Endothelial cell of umbilical vein (primary cell): ENCODE data around the gene RAB40C. TPM values are rescaled to one million over a fixed set of nuclear protein-coding genes. Genes with fewer than 3 reads are reported as not detected.

Experiments used
- BruUV-seq: library from RNA; stranded (reverse); fragments of 400-500 nt; replicated peaks from 2 replicates; lab custom pipeline; 2021; lab: Mats Ljungman, UMichigan
- CTCF ChIA-PET: fragments of 300-600, 350-600 bp; sonication (Branson Sonifier 250); formaldehyde crosslinking; loops from one replicate; lab custom pipeline; 2021; ENCODE audit warnings: antibody characterized with exemption, inconsistent platforms; lab: Charles Lee
- POLR2A ChIA-PET: fragments of 300-600, 350-600 bp; sonication (Branson Sonifier 250); formaldehyde crosslinking; loops from one replicate; lab custom pipeline; 2021; ENCODE audit warnings: antibody characterized with exemption, inconsistent platforms; lab: Charles Lee
- DNase-seq: peaks from one replicate; pipeline ENCODE4 v3.0.0-alpha.2; 2011; ENCODE audit warnings: low read depth, low spot score
- FAIRE-seq: peaks from 2 replicates; lab custom pipeline; 2011; peaks lifted over from hg19 to GRCh38; lab: Jason Lieb, UNC
- H2AFZ ChIP-seq: 2 replicates; pipeline ENCODE4 v1.6.0; 2012; ENCODE audit warnings: low read depth, low read length, control low read depth, inconsistent platforms
- H3K27ac ChIP-seq: 2 replicates; pipeline ENCODE4 v1.5.1; 2011; ENCODE audit warnings: low read depth, mild to moderate bottlenecking, control low read depth, low read length, moderate library complexity; ENCODE audit not compliant: insufficient read depth
- H3K27me3 ChIP-seq, 2 experiments: 2 replicates each; pipeline versions ENCODE4 v1.6.0 to v1.6.1; 2011; ENCODE audit warnings: low read length in 2 of 2, mixed read lengths in 1 of 2; ENCODE audit not compliant: control insufficient read depth in 2 of 2, insufficient read depth in 2 of 2
- H3K36me3 ChIP-seq, 2 experiments: 2 replicates in 1 of 2; 3 replicates in 1 of 2; pipeline ENCODE4 v1.5.1; 2011; ENCODE audit warnings: low read length in 2 of 2, mild to moderate bottlenecking in 1 of 2, moderate library complexity in 1 of 2; ENCODE audit not compliant: control insufficient read depth in 2 of 2, insufficient read depth in 2 of 2; ENCODE audit errors: extremely low read depth in 1 of 2
- H3K4me1 ChIP-seq: 3 replicates; pipeline ENCODE4 v1.5.1; 2011; ENCODE audit warnings: mild to moderate bottlenecking, low read length; ENCODE audit not compliant: control insufficient read depth, insufficient read depth; ENCODE audit errors: extremely low read depth
- H3K4me2 ChIP-seq: 2 replicates; pipeline ENCODE4 v1.6.1; 2011; ENCODE audit warnings: low read length, control low read depth, mixed read lengths; ENCODE audit not compliant: insufficient read depth
- H3K4me3 ChIP-seq, 3 experiments: fragments of 200-600 bp in 1 of 3; sonication (generic), shearing (Covaris generic) in 1 of 3; replicated peaks in 1 of 3; 2 replicates each; pipeline ENCODE4 v1.5.1; 2011 to 2016; ENCODE audit warnings: control low read depth in 3 of 3, low read length in 3 of 3, mild to moderate bottlenecking in 2 of 3, inconsistent platforms in 1 of 3, low read depth in 1 of 3, moderate library complexity in 1 of 3; ENCODE audit not compliant: insufficient read depth in 1 of 3
- H3K79me2 ChIP-seq: 2 replicates; pipeline ENCODE4 v1.6.0; 2012; ENCODE audit warnings: low read length, inconsistent platforms; ENCODE audit not compliant: control insufficient read depth, insufficient read depth
- H3K9ac ChIP-seq: replicated peaks from 2 replicates; pipeline ENCODE3; 2011; ENCODE audit warnings: low read length, control low read depth; ENCODE audit not compliant: insufficient read depth; ENCODE audit errors: extremely low read depth
- H3K9me1 ChIP-seq: replicated peaks from 3 replicates; pipeline ENCODE4 v1.6.0; 2011; ENCODE audit warnings: mild to moderate bottlenecking, low read length; ENCODE audit not compliant: control insufficient read depth, insufficient read depth; ENCODE audit errors: extremely low read depth
- H3K9me3 ChIP-seq: replicated peaks from 2 replicates; pipeline ENCODE4 v1.5.1; 2012; ENCODE audit warnings: low read length, inconsistent platforms; ENCODE audit not compliant: control insufficient read depth, insufficient read depth
- H4K20me1 ChIP-seq: replicated peaks from 2 replicates; pipeline ENCODE3; 2011; ENCODE audit warnings: mild to moderate bottlenecking, low read length; ENCODE audit not compliant: control insufficient read depth, insufficient read depth; ENCODE audit errors: extremely low read depth
- EZH2 ChIP-seq: IDR thresholded peaks from 2 replicates; pipeline ENCODE4 v1.6.1; 2012; ENCODE audit warnings: borderline replicate concordance, low read depth, mild to moderate bottlenecking, moderate library complexity, low read length, inconsistent platforms; ENCODE audit not compliant: severe bottlenecking
- FOS ChIP-seq: IDR thresholded peaks from 2 replicates; pipeline ENCODE4 v1.6.1; 2011; ENCODE audit warnings: mild to moderate bottlenecking, low read length, moderate library complexity, borderline replicate concordance; ENCODE audit not compliant: insufficient read depth
- GATA2 ChIP-seq: IDR thresholded peaks from 2 replicates; pipeline ENCODE4 v1.7.0; 2011; ENCODE audit warnings: low read depth, mild to moderate bottlenecking, moderate library complexity, mixed read lengths, low read length; ENCODE audit not compliant: insufficient read length, insufficient read depth
- JUN ChIP-seq: IDR thresholded peaks from 2 replicates; pipeline ENCODE4 v1.6.1; 2011; ENCODE audit warnings: borderline replicate concordance, low read depth; ENCODE audit not compliant: insufficient read length, insufficient read depth
- MYC ChIP-seq: IDR thresholded peaks from one replicate; pipeline ENCODE4 v1.6.1; 2011; ENCODE audit warnings: mild to moderate bottlenecking, low read depth, low read length
- POLR2A ChIP-seq: IDR thresholded peaks from 2 replicates; pipeline ENCODE4 v1.6.1; 2012; ENCODE audit warnings: low read depth, mild to moderate bottlenecking, control low read depth, low read length
- POLR2AphosphoS5 ChIP-seq: IDR thresholded peaks from 2 replicates; pipeline ENCODE4 v1.6.1; 2012; ENCODE audit warnings: low read depth, mild to moderate bottlenecking, control low read depth, low read length, moderate library complexity; ENCODE audit not compliant: insufficient read depth
- dilution Hi-C: fragments of 300-500 bp; cut with MboI; formaldehyde crosslinking; loops from one replicate; pipeline ENCODE4 v1.15.0; 2019; ENCODE audit warnings: low sequenced_read_pairs; ENCODE audit not compliant: extremely low pct_ligation_motif_present
- intact Hi-C: fragments of 100-400 bp; cut with micrococcal nuclease; formaldehyde crosslinking; loops from one replicate; pipeline ENCODE4 v1.10.0; 2022
- polyA plus RNA-seq, 4 experiments: library from polyadenylated mRNA; depleted of rRNA in 3 of 4; stranded (reverse) in 3 of 4; unstranded in 1 of 4; fragments of >200 nt; gene quantifications; 2 replicates each; pipeline versions ENCODE4 v1.2.1 to v1.2.3, GENCODE V29; 2011 to 2012; ENCODE audit warnings: missing spikeins in 1 of 4
- total RNA-seq: library from RNA; stranded (reverse); gene quantifications from 2 replicates; pipeline ENCODE4 v1.2.3, GENCODE V29; 2021
- TF ChIP-seq, protein P1 (sequence below): IDR thresholded peaks from 2 replicates; pipeline ENCODE4 v1.6.1; 2011; ENCODE audit not compliant: insufficient read depth, insufficient read length
- TF ChIP-seq, protein P2 (sequence below), 2 donors: IDR thresholded peaks; 1 replicate in 1 of 2; 2 replicates in 1 of 2; pipeline ENCODE4 v1.5.1; 2011; ENCODE audit warnings: low read length in 2 of 2, mild to moderate bottlenecking in 2 of 2, moderate library complexity in 2 of 2, control low read depth in 1 of 2, inconsistent platforms in 1 of 2, low read depth in 1 of 2; ENCODE audit not compliant: insufficient read depth in 1 of 2; ENCODE audit errors: extremely low read depth in 1 of 2

RAB40C gene
- total and polyA plus RNA-seq, 2 donors (not counting 3 experiments of a cell fraction or from before 2014, with no cell fraction given) = 12.4 to 18.8 TPM

DNA sequence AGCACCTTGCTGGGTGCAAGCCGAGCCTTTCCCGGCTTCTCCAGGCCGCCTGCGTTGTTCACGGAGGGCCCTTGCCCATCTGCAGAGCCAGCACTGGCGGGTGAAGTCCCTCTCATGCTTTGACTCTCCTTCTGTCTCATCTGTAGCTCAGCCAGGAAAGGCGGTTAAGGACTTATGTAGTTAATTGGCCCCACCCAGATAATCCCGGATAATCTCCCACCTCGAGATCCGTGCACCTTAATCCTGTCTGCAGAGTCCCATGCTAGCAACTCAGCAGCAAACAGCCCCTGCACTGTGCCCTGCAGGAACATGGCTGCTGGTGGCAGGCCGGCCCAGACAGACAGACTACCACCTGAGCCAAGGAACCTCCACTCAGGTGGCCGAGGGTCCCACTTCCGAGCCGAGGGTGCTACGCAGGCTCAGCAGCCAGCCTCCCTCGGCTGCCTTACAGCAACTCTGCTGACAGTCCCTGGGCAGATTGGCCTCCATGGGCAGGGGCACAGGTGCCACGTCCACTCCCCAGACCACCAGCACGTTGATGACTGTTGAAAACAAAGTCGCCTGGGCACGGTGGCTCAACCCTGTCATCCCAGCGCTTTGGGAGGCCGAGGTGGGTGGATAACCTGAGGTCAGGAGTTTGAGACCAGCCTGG, 16.9 kb downstream of the RAB40C start:
- H2AFZ ChIP-seq = no peak overlapping the region
- no peak for TF ChIP-seq EZH2
- TF ChIP-seq FOS = no peak
- no peak for TF ChIP-seq MYC
- no peak for TF ChIP-seq POLR2A
- TF ChIP-seq, protein P1, sequence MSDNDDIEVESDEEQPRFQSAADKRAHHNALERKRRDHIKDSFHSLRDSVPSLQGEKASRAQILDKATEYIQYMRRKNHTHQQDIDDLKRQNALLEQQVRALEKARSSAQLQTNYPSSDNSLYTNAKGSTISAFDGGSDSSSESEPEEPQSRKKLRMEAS = no peak
- no peak for TF ChIP-seq JUN
- no peak for TF ChIP-seq POLR2AphosphoS5
- TF ChIP-seq GATA2 = no peak
- TF ChIP-seq, protein P2, sequence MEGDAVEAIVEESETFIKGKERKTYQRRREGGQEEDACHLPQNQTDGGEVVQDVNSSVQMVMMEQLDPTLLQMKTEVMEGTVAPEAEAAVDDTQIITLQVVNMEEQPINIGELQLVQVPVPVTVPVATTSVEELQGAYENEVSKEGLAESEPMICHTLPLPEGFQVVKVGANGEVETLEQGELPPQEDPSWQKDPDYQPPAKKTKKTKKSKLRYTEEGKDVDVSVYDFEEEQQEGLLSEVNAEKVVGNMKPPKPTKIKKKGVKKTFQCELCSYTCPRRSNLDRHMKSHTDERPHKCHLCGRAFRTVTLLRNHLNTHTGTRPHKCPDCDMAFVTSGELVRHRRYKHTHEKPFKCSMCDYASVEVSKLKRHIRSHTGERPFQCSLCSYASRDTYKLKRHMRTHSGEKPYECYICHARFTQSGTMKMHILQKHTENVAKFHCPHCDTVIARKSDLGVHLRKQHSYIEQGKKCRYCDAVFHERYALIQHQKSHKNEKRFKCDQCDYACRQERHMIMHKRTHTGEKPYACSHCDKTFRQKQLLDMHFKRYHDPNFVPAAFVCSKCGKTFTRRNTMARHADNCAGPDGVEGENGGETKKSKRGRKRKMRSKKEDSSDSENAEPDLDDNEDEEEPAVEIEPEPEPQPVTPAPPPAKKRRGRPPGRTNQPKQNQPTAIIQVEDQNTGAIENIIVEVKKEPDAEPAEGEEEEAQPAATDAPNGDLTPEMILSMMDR (IDR thresholded peaks at IDR 0.05; ENCODE audit: extremely low read depth in 1 of 2, insufficient read depth in 1 of 2, low read depth in 1 of 2, low read length in 2 of 2) = no peak
- no TSS peak for BruUV-seq
- ChIA-PET CTCF (interaction anchor here (0.6 kb wide), 1 partner anchor 234 kb away, joined by 3 read pairs; no protein-coding TSS in a partner anchor), POLR2A (no interaction called here)
- dilution Hi-C loops = no loop called here
- peaks cover 1% of the 10 kb centered on the region for H3K79me2 ChIP-seq
- no peak overlapping the region for H3K4me2 ChIP-seq
- no peaks in the 10 kb centered on the region for H3K9me3 ChIP-seq
- DNase-seq (no peak), FAIRE-seq (no peak)
- no peaks in the 10 kb centered on the region for H4K20me1 ChIP-seq
- no peak overlapping the region for H3K9ac ChIP-seq
- no peaks in the 10 kb centered on the region for H3K36me3 ChIP-seq
- no peaks in the 10 kb centered on the region for H3K27me3 ChIP-seq
- intact Hi-C loops = no loop called here
- H3K9me1 ChIP-seq = no peaks in the 10 kb centered on the region
- no peak overlapping the region for H3K27ac ChIP-seq
- no peak overlapping the region for H3K4me3 ChIP-seq
- H3K4me1 ChIP-seq = no peaks in the 10 kb centered on the region
